Activated CD4-positive, alpha-beta T cell treated with anti-CD3 and anti-CD28 coated beads, Interleukin-2, amount 50 U/mL, for 24 hours (primary cell): ENCODE measurements around the gene BAG1.
A peak's percentile ranks its signal among the peaks of the same experiment; 100 is the strongest.

ENCODE experiments used
- DNase-seq, 2 donors: peaks; one replicate each; pipeline ENCODE4 v3.0.0-alpha.2; 2020; ENCODE audit warnings: low read depth in 1 of 2, low spot score in 1 of 2

The BAG1 gene

GRCh38 chr9:33220681-33221567 is 43.6 kb downstream of the BAG1 start:
- DNase-seq: no peak

- no peak for DNase-seq
Measured at GRCh38 chr9:33211695-33212393, 52.7 kb downstream of the BAG1 start.

GRCh38 chr9:33210006-33210715 is 54.3 kb downstream of the BAG1 start:
- DNase-seq: no peak

- no peak for DNase-seq
Measured at GRCh38 chr9:33209394-33209793, 55.1 kb downstream of the BAG1 start.

- peak in 1 of 2 donors; percentile 2 for DNase-seq
Measured at GRCh38 chr9:33202552-33203201, 61.8 kb downstream of the BAG1 start.
